Stomach (tissue), 9 donors: ENCODE measurements around the gene IRAK3. TPM values are rescaled to one million over a fixed set of nuclear protein-coding genes. Genes with fewer than 3 reads are reported as not detected.
"Not testable (repeated sequence)": the region's sequence is repeated elsewhere in the genome, so short reads cannot be mapped to it uniquely, and the experiment has no call there.

Experiments
- DNase-seq, 2 donors: peaks; one replicate each; pipeline versions ENCODE4 v3.0.0 to v3.0.0-alpha.2; 2013 to 2019
- H3K27ac ChIP-seq, 5 donors: fragments of 200-600 bp in 4 of 5; sonication (generic) in 4 of 5; one replicate each; pipeline ENCODE4 v1.5.1; 2013 to 2019; ENCODE audit warnings: mild to moderate bottlenecking in 1 of 5, moderate library complexity in 1 of 5
- H3K27me3 ChIP-seq, 3 donors: fragments of 200-600 bp; sonication (generic); one replicate each; pipeline ENCODE4 v1.5.1; 2017 to 2019; ENCODE audit warnings: mixed run types in 1 of 3
- H3K36me3 ChIP-seq, 4 donors: fragments of 200-600 bp; sonication (generic); 1 replicate in 3 of 4; 2 replicates in 1 of 4; pipeline ENCODE4 v1.5.1; 2016 to 2019
- H3K4me1 ChIP-seq, 4 donors: fragments of 200-600 bp; sonication (generic); one replicate each; pipeline ENCODE4 v1.5.1; 2016 to 2019
- H3K4me3 ChIP-seq, 4 donors: fragments of 200-600 bp; sonication (generic) in 3 of 4; one replicate each; pipeline ENCODE4 v1.5.1; 2016 to 2019; ENCODE audit warnings: mild to moderate bottlenecking in 1 of 4
- H3K9me3 ChIP-seq, 4 donors: fragments of 200-600 bp; sonication (generic); one replicate each; pipeline ENCODE4 v1.5.1; 2016 to 2019
- CTCF ChIP-seq, 7 experiments: fragments of 450-650 bp in 4 of 7; fragments of 200-600 bp in 3 of 7; sonication (generic) in 3 of 7; IDR thresholded peaks; one replicate each; pipeline ENCODE4 v1.5.1; 2016 to 2019; ENCODE audit warnings: antibody characterized with exemption in 7 of 7, control low read depth in 2 of 7, mild to moderate bottlenecking in 1 of 7
- EP300 ChIP-seq: sonication (generic); formaldehyde crosslinking; IDR thresholded peaks from one replicate; pipeline ENCODE4 v1.6.1; 2017; ENCODE audit warnings: antibody characterized with exemption
- POLR2A ChIP-seq, 4 donors: fragments of 450-650 bp; IDR thresholded peaks; one replicate each; pipeline ENCODE4 v1.6.1; 2016; ENCODE audit warnings: antibody characterized with exemption in 4 of 4, control low read depth in 2 of 4, mild to moderate bottlenecking in 1 of 4, moderate library complexity in 1 of 4
- POLR2AphosphoS5 ChIP-seq, 3 donors: sonication (generic); formaldehyde crosslinking; IDR thresholded peaks; one replicate each; pipeline ENCODE4 v1.6.1; 2016; ENCODE audit warnings: antibody characterized with exemption in 3 of 3
- WGBS, 5 donors: extraction: QIAGEN DNeasy Blood & Tissue Kit in 3 of 5; methylation state at CpG; one replicate each; pipeline versions ENCODE4 v1.1.5 to v1.1.7; 2013 to 2018; 5-methylcytosine and 5-hydroxymethylcytosine counted together
- intact Hi-C: fragments of 100-400 bp; cut with DNase I; formaldehyde crosslinking; loops from one replicate; pipeline ENCODE4 v1.15.1; 2023; ENCODE audit warnings: low total_unique reads
- polyA plus RNA-seq, 3 donors: library from polyadenylated mRNA; stranded (reverse); fragments of 200-250 nt; gene quantifications; one replicate each; pipeline ENCODE4 v1.2.3, GENCODE V29; 2013
- total RNA-seq, 5 donors: library from RNA; depleted of rRNA; stranded (reverse); fragments of >200 nt; gene quantifications; one replicate each; pipeline versions ENCODE4 v1.1.0 to v1.2.3, GENCODE V29; 2014 to 2016
- donor health status: healthy with polysubstance abuse.
- donor health status: Bipolar disorder and iron deficiency.
- donor health status: healthy.

The IRAK3 gene
- total and polyA plus RNA-seq, 8 donors = 1.4 to 38.2 (median 4.5) TPM

- H3K9me3 ChIP-seq, H3K27me3 ChIP-seq: not testable (repeated sequence)
- H3K36me3 ChIP-seq = peaks cover 0 to 26% (median 10%) of the 10 kb centered on the region in 4 donors
- 2 to 6% (median 3%) methylated on average over 44 to 72 of the region's 72 CpGs for WGBS, 5 donors
- peak overlapping the region; percentile 42 to 79 (median 72) for H3K27ac ChIP-seq
- H3K4me3 ChIP-seq = peak overlapping the region; percentile 43 to 53 (median 48)
- intact Hi-C loops = loop anchor here (10.0 kb wide), 1 partner anchor 90 kb away; no protein-coding TSS in a partner anchor
- peak; percentile 52 to 80 for DNase-seq
- peaks cover 0 to 18% (median 10%) of the 10 kb centered on the region in 4 donors for H3K4me1 ChIP-seq
Measured at GRCh38 chr12:66234773-66235625, 46.0 kb downstream of the IRAK3 start.

GRCh38 chr12:66235626-66236281 is 46.7 kb downstream of the IRAK3 start:
- intact Hi-C loops = loop anchor here (10.0 kb wide), 1 partner anchor 91 kb away; no protein-coding TSS in a partner anchor
- H3K27ac ChIP-seq = peak overlapping the region in 4 of 5 donors; percentile 42 to 79 (median 72)
- no peaks in the 10 kb centered on the region for H3K9me3 ChIP-seq
- 29 to 46% (median 36%) methylated on average over 5 of the region's 5 CpGs for WGBS, 5 donors
- peak overlapping the region; percentile 43 to 53 (median 48) for H3K4me3 ChIP-seq
- H3K4me1 ChIP-seq = peaks cover 0 to 18% (median 10%) of the 10 kb centered on the region in 4 donors
- TF ChIP-seq EP300 (no peak), POLR2AphosphoS5 (IDR thresholded peaks at IDR 0.05) (no peak), POLR2A (IDR thresholded peaks at IDR 0.05) (no peak), CTCF (IDR thresholded peaks at IDR 0.05) (no peak)
- no peaks in the 10 kb centered on the region for H3K27me3 ChIP-seq
- H3K36me3 ChIP-seq = peaks cover 0 to 24% (median 8%) of the 10 kb centered on the region in 4 donors
- DNase-seq = peak in 1 of 2 donors; percentile 36

- WGBS, 5 donors = 90 to 100% (median 93%) methylated on average over 4 of the region's 4 CpGs
- not testable (repeated sequence) for DNase-seq, H3K27ac ChIP-seq, H3K9me3 ChIP-seq, H3K4me3 ChIP-seq, H3K27me3 ChIP-seq
- peaks cover 0 to 21% (median 5%) of the 10 kb centered on the region in 4 donors for H3K36me3 ChIP-seq
- intact Hi-C loops = loop anchor here (10.0 kb wide), 1 partner anchor 91 kb away; no protein-coding TSS in a partner anchor
- H3K4me1 ChIP-seq = peaks cover 0 to 18% (median 10%) of the 10 kb centered on the region in 4 donors
Measured at GRCh38 chr12:66236282-66236675, 47.3 kb downstream of the IRAK3 start.

GRCh38 chr12:66236969-66237368 is 48.0 kb downstream of the IRAK3 start:
- WGBS, 5 donors = 90 to 97% (median 94%) methylated on average over 2 of the region's 2 CpGs
- TF ChIP-seq CTCF (IDR thresholded peaks at IDR 0.05) (no peak), POLR2A (IDR thresholded peaks at IDR 0.05) (no peak), EP300 (no peak), POLR2AphosphoS5 (IDR thresholded peaks at IDR 0.05) (no peak)
- Histone ChIP-seq H3K27me3 (no peaks in the 10 kb centered on the region), H3K27ac (no peak overlapping the region), H3K4me1 (peaks cover 0 to 17% (median 10%) of the 10 kb centered on the region in 4 donors), H3K4me3 (no peak overlapping the region), H3K9me3 (no peaks in the 10 kb centered on the region), H3K36me3 (peaks cover 0 to 23% (median 2%) of the 10 kb centered on the region in 4 donors)
- intact Hi-C loops = loop anchor here (10.0 kb wide), 1 partner anchor 92 kb away; no protein-coding TSS in a partner anchor
- no peak for DNase-seq

- WGBS, 5 donors = 56 to 72% (median 63%) methylated on average over 2 of the region's 2 CpGs
- H3K27me3 ChIP-seq = no peaks in the 10 kb centered on the region
- TF ChIP-seq EP300 = no peak
- TF ChIP-seq CTCF (IDR thresholded peaks at IDR 0.05) = no peak
- TF ChIP-seq POLR2A (IDR thresholded peaks at IDR 0.05) = no peak
- no peak for TF ChIP-seq POLR2AphosphoS5 (IDR thresholded peaks at IDR 0.05)
- peaks cover 0 to 30% (median 5%) of the 10 kb centered on the region in 4 donors for H3K36me3 ChIP-seq
- intact Hi-C loops = loop anchor here (10.0 kb wide), 1 partner anchor 93 kb away; no protein-coding TSS in a partner anchor
- DNase-seq = no peak
- no peak overlapping the region for H3K27ac ChIP-seq
- H3K9me3 ChIP-seq = no peaks in the 10 kb centered on the region
- peaks cover 0 to 17% (median 7%) of the 10 kb centered on the region in 4 donors for H3K4me1 ChIP-seq
- no peak overlapping the region for H3K4me3 ChIP-seq
Measured at GRCh38 chr12:66237505-66238175, 48.6 kb downstream of the IRAK3 start.
